EH (cell line): ENCODE measurements around the gene ASPHD2.
A peak's percentile ranks its signal among the peaks of the same experiment; 100 is the strongest.
"Not testable (repeated sequence)": the region's sequence is repeated elsewhere in the genome, so short reads cannot be mapped to it uniquely, and the experiment has no call there.

Source experiments
- DNase-seq: peaks from one replicate; pipeline ENCODE4 v3.0.0-alpha.2; 2015; ENCODE audit warnings: low read depth

Gene ASPHD2, protein sequence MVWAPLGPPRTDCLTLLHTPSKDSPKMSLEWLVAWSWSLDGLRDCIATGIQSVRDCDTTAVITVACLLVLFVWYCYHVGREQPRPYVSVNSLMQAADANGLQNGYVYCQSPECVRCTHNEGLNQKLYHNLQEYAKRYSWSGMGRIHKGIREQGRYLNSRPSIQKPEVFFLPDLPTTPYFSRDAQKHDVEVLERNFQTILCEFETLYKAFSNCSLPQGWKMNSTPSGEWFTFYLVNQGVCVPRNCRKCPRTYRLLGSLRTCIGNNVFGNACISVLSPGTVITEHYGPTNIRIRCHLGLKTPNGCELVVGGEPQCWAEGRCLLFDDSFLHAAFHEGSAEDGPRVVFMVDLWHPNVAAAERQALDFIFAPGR

DNA sequence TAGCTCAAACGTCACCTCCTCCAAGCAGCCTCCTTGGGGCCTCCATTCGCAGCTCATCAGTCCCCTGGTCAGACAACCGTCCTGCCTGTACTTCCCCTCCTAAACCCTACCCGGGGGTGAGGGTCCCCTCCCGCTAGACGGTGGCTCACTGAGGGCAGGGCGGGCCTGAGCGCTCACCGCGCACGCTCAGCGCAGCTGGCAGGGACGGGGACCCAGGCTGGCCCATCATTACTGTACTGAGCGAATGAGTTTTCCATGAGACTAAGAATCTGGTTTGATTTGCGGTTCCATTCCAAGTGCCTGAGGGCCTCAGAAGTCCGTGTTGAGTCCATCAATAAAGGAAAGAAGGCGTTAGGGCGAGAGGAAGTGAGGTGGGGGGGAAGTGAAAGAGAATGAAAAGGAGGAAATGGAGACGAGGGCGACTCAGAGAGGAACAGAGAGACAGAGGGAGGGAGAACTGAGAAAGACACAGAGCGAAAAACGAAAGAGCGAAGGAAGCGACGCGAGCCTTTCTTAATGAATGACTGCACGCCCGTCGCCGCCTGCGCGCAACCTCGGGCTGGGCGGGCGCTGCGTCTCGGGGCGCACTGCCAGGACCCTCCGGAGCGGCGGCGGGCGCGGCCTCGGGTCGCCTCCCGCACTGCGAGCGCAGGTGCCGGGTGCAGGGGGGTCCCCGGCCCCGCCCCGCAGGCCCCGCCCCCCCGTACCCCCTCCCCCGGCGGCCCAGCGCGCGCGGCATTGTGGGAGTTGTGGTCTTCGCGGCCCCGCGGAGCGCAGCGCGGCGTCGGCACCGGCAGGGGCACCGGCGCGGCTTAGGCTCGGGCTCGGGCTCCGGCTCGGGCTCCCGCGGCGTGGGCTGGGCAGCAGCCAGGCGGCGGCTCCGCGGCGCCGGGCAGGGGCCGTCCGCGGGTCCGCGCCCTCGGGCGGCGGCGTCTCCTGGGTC lies at the start of gene ASPHD2:
ASPHD2 (plus strand) TSS at position 746 of the 943 bp plus-strand sequence. CDS start 4,356 bp downstream, outside the sequence.
- DNase-seq, result peak; percentile 75

DNA sequence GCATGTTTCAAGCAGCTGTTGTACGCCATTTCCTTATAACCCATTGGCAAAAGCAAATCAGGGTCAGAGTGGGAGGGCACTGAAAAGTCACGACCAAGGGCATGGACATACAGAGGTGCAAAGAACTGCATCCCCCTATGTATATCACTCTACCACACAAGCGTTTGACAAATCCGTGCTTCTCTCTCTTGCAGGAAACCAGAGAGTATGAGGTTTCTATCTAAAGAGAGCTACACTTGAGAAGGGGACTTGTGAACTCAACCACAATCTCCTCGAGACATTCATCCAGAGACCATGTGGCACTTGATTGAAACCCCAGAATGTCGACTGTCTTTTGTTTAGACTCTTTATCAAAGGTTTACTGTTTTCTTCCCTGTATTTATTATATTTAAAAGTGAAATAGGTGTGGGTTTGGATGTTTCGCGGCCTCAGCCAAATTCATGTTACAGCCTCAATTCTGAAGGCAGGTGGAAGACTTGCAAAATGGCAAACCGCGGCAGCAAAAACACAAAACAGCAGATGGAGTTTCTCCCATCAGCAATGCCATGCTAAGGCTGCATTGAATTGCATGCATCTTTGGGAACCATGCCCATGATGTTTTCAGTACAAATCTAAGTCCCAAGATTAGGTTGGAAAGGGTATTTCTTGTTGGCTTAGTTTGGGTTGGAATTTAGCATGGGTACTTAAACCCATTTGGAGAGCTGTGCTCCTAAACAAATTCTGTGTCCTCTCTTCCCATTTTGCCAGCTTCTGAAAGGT lies 48.8 kb upstream of the ASPHD2 start:
- DNase-seq, result no peak

DNA sequence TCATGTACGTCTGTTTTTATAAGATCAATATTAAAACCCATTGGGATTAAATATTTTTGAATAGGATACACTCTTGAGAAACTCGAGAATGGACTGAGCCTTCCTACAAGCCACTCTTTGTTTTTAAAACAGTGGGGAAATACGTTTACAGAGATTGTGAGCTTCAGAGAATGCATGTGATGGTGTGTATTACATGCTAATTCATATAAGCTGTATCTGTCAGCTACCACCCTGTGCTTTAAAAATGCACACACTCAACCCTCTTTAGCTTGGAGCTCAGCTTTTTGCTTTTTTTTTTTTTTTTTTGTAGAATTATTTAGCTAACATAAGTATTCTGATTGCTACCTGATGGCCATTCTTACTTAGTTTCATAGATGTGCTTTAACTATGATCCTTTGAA lies 46.3 kb upstream of the ASPHD2 start:
- DNase-seq, result no peak

DNA sequence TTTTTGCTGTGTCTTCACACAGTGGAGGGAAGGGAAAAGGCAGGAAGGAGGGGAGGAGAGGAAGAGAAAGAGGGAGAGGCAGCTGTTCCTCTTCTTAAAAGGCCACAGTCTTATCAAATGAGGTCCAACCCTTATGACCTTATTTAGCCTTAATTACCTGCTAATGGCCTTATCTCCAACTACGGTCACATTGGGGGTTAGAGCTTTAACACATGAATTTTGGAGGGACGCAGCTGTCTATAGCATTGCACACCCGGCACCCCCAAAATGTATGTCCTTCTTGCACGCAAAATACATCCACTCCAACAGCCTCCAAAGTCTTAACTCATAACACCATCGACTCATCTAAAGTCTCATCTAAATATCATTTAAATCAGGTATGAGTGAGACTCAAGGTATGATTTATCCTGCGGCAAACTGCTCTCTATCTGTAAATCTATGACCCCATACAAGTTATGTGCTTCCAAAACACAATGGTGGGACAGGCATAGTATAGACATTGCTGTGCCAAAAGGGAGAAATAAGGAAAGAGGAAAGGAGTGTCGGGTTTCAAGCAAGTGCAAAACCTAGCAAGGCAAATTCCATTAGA lies 45.0 kb upstream of the ASPHD2 start:
- no peak for DNase-seq

DNA sequence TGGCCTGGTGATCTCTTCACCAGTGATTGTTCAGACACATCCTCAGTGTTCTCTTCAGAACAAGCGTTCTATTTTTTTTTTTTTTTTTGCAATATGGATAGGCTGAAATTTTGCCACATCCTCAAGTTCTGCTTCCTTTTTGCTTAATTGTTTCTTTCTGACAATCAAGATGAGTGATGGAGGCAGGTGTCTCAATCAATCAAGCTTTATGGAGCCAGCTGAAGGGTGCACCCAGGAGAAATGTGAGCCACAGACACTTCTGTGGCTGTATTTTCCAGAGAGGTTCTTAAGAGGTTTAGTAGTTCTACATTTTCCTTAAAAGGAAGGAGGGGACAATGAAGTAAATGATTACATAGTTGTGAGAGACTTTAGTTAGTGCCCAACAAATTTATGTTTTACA lies 43.9 kb upstream of the ASPHD2 start:
- DNase-seq, result no peak

DNA sequence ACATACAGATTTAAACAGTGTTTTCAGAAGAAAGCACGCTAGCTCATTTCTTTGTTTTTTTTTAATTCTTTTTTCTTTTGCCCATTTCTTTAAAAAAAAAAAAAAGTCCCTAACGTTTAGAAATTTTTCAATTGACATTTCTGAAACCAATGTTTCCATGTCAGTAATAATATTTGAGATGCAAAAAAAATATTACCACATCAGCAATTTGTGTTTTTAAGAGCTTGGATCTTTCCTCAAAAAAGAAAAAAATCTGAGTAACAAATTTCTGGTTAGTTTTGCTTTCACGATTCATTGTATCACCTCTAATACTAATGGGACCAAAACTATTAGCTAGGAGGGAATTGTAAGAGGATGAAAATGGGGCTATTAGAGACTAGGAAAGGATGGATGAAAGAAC lies 39.9 kb upstream of the ASPHD2 start:
- no peak for DNase-seq

DNA sequence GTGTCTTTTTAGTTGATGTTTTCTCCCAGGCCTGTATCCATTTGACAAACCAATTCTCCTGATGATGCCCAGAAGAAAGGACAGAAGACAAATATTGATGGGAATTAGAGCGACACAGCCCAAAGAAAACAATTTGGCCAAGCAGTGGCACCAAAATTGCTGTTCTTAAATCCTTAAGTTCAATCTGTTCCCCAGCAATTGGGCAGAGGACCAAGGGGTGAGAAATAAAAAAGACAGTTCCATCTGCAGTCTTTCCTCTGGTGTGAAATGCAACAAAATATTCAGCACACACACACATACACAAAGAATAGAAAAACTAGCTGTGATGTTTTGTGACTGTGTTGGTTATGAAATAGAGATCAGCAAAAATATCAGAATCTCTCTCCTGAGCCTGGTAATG lies 38.0 kb upstream of the ASPHD2 start:
- no peak for DNase-seq

DNA sequence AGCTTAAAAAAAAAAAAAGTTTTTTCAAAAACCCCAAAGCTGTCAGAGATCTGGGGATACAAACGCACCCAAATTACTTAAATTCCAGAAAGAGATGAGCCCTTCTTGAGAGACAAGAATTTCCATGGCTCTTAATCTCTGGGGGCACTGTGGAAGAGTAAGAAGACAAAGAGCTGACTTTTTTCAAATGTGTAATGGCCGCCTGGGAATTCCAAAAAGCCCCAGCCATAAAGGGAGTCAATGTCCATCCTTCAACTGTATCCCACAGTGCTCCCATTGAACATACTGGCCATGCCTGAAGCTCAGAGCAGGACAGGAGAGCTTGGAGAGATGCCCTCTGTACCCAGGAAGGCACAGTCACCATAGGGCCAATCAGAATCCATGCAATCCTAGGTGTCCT lies 37.4 kb upstream of the ASPHD2 start:
- no peak for DNase-seq

DNA sequence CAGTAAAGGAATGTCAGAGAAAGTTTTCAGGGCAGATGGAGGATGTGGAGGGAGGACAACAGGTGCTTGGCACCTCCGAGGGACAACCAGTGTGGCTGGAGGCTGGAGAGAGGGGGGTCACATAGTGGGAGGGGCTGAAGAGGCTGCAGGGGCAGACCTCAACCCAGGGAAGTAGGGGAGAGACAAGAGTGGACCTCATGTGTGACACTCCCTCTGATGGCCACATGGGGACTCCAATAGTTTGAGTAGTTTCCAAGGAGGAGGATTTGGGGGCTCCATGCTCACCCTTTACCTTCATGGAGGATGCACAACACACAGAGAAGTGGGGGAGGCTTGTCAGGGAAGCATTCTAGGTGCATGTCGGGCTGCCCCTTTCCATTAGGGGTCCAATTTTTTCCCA lies 35.1 kb upstream of the ASPHD2 start:
- DNase-seq, result no peak

DNA sequence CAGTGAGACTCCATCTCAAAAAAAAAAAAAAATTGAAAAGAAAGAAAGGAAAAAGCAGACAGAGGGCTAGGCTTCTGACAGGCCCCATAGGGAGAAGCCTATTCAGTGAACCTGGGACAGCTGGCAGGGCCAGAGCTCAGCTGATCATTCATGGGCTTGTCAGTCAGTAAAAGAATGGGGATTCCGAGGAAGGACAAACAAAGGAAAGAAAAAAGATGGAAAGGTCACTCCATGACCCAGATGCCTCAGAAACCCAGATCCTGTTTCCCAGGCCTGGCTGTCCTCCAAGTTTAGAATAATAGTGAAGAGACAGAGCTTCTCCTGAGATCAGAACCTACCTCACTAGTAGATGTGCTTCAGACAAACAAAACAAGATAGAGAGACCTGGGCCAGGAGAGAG lies 34.3 kb upstream of the ASPHD2 start:
- no peak for DNase-seq

DNA sequence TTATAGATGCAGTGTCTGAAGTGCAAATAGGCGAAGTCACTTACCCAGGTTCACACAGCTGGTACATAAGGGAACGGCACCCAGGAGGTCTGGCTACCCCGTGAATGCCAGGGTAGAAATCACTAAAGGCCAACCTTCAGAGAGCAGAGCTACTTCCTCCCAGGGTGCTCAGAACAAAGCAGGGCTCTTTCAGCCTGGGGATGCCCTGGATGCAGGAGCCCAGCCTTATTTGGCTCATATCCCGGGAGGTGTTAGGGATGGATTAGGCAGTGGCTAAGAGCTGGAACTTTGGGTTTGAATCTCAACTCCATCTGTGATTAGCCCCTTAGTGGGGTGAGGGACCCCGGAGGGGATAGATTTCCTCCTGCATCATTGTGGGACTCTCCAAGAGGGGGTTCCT lies 33.1 kb upstream of the ASPHD2 start:
- no peak for DNase-seq

DNA sequence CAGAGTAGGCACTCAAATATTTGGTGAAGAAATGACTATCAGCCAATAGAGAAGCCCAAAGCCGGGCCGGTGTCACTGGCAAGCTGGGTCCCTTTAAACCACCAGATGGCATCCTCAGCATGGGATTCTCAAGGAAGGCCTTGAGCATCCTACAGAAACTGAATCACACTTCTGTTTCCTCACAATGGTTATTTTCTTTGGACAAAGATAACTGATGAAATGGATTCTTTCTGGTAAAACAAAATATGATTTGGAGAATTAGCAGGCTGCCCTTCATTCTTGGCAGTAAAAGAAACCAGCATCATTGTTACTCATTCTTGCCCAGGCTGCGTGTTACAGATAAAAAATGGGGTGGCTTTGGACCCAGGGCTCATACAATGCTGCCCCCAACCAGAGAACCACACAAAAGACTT lies 30.3 kb upstream of the ASPHD2 start:
- peak; percentile 82 for DNase-seq

DNA sequence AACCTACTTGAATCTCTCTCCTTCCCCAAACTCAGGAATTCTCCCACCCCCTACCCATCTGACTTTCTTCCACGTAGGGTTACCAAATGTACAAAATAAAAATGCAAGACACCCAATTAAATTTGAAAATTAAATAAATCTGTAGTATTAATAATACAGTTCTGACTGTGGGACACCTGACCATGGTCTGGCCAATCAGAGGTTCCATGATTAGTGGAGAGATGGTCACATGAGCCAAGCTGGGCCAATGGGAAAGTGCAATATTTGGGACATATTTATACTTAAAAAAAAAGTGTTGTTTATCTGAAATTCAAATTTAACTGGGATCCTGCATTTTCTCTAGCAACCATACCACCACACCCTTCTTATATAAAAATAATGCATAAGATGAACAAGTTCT lies 29.8 kb upstream of the ASPHD2 start:
- peak; percentile 22 for DNase-seq

DNA sequence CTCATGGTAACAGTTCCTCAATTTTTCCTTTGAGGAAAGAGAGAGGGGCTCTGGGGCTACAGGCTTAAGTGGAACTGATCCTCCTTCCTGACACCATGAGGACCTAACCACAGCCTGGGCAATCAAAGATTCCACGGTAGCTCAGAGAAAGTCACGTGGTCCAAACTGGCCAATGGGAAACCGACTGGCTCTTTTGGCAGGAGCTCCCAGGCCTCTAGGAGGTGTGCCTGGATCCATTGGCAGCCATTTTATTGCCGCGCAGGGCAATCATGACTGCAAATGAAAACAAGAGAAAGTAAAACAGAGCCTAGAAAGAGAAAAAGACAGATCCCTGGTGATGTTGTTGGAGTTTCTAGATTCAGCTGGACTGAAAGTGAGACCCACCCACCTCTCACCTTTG lies 27.3 kb upstream of the ASPHD2 start:
- peak; percentile 31 for DNase-seq

DNA sequence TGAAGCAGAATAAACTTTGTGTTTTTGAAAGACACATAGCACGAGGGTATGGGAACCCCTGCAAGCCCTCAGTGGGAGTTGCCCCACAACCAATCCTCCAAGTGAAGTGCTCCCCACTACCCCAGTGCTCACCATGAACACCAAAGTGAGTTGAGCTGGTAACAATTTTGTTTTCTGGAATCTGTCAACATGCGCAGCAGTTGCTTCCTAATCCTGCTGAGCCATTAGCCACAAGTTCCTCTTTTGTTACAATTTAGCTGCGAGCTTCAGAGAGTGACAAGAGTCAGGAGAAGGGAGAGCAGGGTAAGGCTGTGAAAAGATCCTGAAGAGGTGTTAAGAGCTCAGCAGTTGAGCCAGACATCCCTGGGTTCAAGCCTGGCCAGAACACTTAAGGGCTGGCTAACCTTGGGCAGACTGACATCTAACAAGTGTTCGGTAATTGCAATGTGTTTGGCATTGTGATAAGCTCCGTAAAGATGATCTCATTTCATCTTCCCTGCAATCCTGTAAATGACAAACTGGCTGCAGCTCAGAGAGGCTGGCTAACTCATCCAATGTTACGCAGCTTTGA lies 24.1 kb upstream of the ASPHD2 start:
- DNase-seq, result no peak

DNA sequence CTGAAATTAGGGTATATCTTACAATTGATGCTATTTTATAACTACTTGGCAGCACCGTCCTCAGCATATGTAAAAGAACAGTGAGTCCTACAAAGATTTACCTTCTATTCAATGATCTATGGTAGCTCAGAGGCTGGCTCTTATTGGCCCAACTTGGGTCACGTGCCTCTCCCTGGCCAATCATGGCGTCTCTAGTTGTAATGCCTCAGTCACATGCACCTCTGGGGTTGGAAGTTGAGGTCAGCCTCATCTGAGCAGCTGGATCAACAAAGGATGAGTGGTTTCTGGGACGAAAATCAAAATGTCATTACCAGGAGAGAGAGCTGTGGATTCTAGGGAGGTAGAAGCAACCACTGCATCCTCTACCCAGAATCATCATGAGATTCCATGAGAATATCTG lies 22.9 kb upstream of the ASPHD2 start:
- peak; percentile 43 for DNase-seq

DNA sequence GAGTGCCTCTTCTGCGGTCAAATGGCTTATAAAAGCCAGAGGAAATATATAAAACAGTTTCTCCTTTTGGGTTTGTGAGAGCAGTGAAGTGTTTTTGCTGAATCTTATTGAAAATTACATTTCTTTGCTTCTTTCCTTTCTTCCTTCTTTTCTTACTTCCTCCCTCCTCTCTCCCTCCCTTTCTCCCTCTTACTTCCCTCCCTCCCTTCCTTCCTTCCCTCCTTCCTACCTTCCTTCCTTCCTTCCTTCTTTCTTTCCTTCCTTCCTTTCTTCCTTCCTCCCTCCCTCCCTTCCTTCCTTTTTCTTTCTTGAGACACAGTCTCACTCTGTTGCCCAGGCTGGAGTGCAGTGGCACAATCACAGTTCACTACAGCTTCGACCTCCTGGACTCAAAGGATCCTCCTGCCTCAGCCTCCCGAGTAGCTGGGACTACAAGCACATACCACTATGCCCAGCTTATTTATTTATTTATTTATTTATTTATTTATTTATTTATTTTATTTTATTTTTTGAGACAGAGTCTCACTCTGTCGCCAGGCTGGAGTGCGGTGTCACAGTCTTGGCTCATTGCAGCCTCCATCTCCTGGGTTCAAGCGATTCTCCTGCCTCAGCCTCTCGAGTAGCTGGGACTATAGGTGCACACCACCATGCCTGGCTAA lies 20.4 kb upstream of the ASPHD2 start:
- DNase-seq, result not testable (repeated sequence)

DNA sequence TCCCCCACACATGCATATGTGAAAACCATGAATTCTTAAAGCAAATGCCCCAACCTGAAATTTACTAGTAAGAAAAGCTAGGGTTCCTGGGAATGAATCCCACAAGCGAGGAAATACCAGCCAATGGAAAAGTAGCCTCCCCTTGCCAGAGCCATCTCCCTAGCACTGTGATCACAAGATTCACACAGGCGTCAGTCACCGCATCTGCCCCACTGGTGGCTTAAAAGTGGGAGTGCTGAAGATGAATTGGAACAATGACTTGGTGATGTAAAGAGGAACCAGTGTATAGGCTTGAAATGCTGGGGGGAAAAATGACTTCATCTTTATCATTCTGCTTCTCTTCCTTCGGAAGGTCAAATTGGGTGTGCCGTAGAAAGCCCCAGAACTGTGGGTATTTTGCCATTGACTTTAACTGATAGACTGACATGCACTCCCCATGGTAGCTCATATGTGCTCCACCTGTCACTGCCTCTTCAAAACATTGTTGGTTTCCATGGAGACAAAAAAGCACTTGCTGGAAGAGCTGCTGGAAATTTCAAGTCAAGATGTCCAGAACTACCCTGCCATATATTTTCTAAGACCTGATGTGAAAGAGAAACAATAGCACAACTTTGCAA lies 19.2 kb upstream of the ASPHD2 start:
- DNase-seq, result no peak

DNA sequence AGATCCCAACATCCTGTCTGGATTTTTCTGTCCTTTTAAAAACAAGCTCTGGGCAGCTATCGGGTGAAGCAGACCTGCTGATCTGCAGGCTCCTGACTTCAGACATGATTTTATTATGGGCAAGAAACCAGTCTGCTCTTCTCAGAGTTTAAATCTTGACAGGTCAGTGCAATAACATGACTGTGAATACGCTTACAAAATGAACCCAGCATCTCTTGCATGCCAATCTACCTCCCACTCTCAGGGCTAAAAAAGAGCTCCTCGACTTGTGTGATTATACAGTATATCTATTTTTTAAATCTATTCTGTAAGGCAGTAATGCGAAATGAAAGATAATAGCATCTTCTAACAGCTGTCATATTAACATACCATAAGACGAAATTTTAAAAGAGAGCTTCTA lies 18.7 kb upstream of the ASPHD2 start:
- no peak for DNase-seq

DNA sequence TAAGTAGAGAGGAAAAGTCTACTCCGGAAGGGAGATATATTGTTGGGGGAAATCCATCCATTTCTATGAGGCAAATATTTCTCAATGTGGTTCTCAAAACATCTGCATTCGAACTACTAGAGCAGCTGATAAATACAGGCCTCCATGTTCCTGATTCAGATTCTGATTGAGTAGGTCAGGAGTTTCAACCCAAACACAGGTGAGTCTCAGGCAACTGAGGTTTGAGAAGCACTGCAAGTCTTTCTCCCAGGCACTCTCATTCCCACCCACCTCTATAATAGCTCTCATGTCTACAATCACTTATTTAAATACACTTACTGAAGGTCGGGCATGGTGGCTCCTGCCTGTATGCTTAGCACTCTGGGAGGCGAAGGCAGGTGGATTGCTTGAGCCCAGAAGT lies 14.7 kb upstream of the ASPHD2 start:
- no peak for DNase-seq

DNA sequence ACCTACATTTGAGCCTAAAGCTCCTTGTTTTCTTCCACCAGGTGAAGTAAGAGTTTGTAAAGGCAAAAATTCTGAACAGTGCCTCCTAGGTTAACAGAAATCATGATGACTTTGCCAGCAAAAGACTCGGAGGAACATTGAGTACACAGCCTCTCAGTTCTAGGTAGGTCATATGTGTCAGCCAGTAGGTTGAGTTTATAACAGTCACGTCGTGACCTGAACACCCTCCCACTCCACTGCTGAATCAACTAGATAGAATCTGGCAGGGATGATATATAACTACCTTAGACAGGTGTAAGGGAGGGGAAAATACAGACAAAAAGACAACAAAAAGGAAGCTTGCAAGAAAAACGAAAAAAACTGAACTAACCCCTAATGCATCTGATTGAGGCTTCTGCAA lies 12.8 kb upstream of the ASPHD2 start:
- no peak for DNase-seq
